Posterior cingulate gyrus (tissue), 11 donors: Measurements from ENCODE around the gene SPATA32.
"Not testable (repeated sequence)": the region's sequence is repeated elsewhere in the genome, so short reads cannot be mapped to it uniquely, and the experiment has no call there.

Source experiments
- DNase-seq, 10 donors: peaks; one replicate each; pipeline versions ENCODE4 v3.0.0 to v3.0.0-alpha.2; 2020 to 2021; ENCODE audit warnings: mixed read lengths in 3 of 10
- intact Hi-C: fragments of 100-400 bp; cut with DNase I; formaldehyde crosslinking; loops from one replicate; pipeline ENCODE4 v1.15.1; 2023

Gene SPATA32, protein sequence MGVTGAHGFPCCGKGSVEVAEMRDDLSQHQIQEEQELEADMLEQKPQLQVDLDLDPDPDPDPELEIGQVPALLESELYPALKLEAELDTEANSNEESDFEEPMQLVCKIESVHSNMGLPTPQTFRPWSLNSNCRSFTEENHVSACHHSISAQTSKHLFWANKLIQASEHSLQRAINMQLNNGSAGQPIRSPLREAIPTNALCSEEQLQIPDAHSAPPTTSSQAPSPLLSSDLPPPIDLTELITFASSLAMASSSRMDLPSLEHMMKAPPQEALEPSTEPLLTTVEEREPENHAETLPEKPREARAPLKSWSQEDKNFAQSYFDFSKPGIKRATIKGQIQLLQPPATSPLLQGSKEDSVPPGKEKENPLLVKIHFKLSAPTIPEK

GRCh38 chr17:45261577-45262515 lies at the start of gene SPATA32:
TSS of gene SPATA32 (minus strand) at chr17:45262094. CDS start at chr17:45262016, 78 bp downstream.
- intact Hi-C loops: no loop called here
- peak; percentile 50 to 96 (median 76) for DNase-seq

- DNase-seq: peak in 1 of 10 donors; percentile 12
- intact Hi-C loops: loop anchor here (10.0 kb wide), 1 partner anchor 73 kb away; no protein-coding TSS in a partner anchor
Measured at GRCh38 chr17:45311401-45311759, 49.5 kb upstream of the SPATA32 start.

DNA sequence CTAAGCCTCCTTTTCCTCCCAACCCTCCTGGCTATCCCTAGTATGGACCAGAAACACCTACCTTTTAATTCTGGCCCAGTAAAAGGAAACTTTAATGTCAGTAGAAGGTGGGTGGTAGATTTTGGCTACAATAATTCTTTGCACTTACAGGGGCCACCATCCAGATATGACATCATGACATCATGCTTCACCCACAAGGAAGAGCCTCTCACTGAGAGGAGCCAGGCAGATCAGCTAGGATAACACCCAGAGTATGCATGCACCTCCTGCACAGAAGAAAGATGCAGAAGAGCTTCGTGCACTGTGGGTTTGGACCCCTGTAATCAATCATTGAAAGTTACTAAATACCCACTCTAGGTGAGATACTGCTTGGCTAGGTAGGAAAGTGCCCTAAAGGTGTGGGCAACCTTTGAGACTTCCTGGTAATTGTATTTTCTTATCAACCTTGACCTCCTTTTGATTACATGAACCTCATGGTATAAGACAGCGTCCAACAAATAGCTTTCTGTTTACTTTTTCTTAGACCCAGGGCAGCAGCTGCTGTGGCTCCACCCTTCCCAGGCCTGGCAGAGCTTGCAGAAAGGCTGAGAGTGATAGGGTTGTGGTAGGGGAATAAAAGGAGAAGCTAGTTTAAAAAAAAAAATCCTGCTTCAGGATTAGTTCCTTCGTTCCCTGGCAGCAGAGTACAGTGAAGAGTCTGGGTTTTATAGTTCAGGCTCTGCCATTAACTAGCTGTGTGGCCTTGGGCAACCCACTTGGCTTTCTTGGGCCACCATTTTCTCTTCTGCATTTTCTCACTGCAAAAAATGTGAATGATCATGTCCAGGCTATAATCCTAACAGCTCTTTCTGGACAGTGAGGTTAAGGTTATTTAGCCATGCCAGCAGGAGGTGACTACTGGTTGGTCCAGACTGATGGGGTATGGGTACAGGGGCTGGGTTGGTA lies 48.8 kb upstream of the SPATA32 start:
- DNase-seq: peak in 1 of 10 donors; percentile 48
- intact Hi-C loops: loop anchor here (10.0 kb wide), 1 partner anchor 74 kb away; no protein-coding TSS in a partner anchor

- DNase-seq: peak in 1 of 10 donors; percentile 42
- intact Hi-C loops: no loop called here
Measured at GRCh38 chr17:45309400-45309799, 47.5 kb upstream of the SPATA32 start.

DNA sequence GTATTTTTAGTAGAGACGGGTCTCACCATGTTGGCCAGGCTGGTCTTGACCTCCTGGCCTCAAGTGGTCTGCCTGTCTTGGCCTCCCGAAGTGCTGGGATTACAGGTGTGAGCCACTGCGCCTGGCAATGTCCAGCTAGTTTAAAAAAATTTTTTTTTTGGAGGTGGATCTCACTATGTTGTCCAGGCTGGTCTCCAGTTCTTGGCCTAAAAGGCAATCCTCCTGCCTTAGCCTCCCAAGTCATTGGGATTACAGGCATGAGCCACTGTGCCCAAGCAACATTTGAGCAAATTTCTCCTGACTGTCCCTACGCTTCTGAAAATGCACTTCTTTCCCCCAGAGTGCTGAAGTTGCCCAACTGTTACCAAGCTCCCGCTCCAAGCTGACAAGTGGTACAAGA lies 46.9 kb upstream of the SPATA32 start:
- intact Hi-C loops: no loop called here
- DNase-seq: peak in 1 of 10 donors; percentile 33

- intact Hi-C loops: no loop called here
- peak in 1 of 10 donors; percentile 58 for DNase-seq
Measured at GRCh38 chr17:45308016-45308365, 46.1 kb upstream of the SPATA32 start.

DNA sequence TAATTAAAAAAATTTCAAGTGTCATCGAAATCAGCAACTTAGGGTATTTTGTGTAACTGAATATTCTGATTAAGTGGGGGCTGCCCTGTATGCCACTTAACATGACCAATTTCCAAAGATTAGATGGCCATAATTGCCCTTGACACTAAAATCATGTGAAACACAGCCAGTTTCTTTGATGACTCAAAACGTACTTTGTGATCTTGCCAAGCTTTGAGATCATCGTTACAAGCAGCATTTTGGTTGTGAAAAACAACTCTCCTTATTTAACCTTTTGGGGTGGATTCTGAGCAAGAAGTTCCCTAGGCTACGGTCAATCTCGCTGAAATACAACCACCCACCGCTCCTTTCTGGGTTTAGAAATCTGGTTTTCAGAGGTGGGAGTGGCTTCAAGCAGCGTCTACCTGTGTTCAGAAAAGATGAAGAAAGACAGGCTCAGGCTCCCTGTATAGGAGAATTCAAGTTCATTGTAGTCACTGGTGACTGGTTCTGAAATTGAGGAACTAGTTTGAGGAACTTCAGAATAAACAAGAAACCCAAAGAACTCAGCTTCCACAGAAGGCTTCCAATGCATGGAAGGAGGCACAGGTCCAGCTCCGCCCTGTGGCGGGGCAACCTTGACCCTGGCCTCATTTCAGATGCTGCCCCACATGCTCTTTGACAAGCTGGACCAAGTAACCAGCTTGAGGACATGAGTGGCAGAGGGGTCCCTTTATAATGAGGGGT lies 45.6 kb upstream of the SPATA32 start:
- DNase-seq: peak in 1 of 10 donors; percentile 77
- intact Hi-C loops: no loop called here

- peak in 1 of 10 donors; percentile 43 for DNase-seq
- intact Hi-C loops: no loop called here
Measured at GRCh38 chr17:45306623-45307022, 44.7 kb upstream of the SPATA32 start.

DNA sequence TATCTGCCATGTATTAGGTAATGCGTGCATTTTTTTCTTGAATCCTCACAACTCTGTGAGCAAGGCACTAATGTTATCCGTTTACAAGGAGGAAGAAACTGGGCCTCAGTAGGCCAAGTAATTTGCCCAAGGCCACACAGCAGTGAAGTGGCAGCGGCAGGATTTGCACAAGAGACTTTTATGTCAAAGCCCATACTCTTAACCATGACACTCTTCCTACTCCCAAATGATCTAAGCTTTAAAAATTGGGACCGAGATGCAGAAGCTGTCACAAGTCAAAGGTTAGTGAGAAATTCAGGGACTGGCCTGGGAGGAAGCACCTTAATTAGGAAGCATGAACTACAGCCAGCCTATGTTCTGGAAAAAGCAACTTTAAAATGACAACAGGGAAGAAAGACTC lies 44.2 kb upstream of the SPATA32 start:
- intact Hi-C loops: no loop called here

GRCh38 chr17:45305530-45306087 lies 43.7 kb upstream of the SPATA32 start:
- peak in 3 of 10 donors; percentile 4 to 38 (median 28) for DNase-seq
- intact Hi-C loops: no loop called here

More for the DNA sequence above, 44.2 kb upstream of the SPATA32 start:
- DNase-seq: peak in 2 of 10 donors; percentile 3 to 7

GRCh38 chr17:45302649-45303173 lies 40.8 kb upstream of the SPATA32 start:
- intact Hi-C loops: no loop called here
- peak in 4 of 10 donors; percentile 52 to 92 (median 76) for DNase-seq

GRCh38 chr17:45302220-45302619 lies 40.3 kb upstream of the SPATA32 start:
- DNase-seq: peak in 1 of 10 donors; percentile 10

DNA sequence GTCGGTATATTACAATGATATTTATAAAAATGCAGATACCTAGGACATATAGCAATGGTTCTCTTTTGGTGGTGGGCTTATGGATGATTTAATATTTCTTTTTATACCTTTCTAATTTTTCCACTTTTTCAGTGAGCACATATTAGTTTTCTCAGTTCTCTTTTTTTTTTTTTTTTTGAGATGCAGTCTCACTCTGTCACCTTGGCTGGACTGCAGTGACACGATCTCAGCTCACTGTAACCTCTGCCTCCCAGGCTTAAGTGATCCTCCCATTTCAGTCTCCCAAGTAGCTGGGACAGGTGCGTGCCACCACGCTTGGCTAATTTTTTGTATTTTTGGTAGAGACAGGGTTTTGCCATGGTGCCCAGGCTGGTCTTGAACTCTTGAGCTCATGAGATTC lies 39.8 kb upstream of the SPATA32 start:
- intact Hi-C loops: no loop called here
- peak in 1 of 10 donors; percentile 52 for DNase-seq

More at GRCh38 chr17:45302220-45302619, 40.3 kb upstream of the SPATA32 start:
- intact Hi-C loops: not testable (repeated sequence)

DNA sequence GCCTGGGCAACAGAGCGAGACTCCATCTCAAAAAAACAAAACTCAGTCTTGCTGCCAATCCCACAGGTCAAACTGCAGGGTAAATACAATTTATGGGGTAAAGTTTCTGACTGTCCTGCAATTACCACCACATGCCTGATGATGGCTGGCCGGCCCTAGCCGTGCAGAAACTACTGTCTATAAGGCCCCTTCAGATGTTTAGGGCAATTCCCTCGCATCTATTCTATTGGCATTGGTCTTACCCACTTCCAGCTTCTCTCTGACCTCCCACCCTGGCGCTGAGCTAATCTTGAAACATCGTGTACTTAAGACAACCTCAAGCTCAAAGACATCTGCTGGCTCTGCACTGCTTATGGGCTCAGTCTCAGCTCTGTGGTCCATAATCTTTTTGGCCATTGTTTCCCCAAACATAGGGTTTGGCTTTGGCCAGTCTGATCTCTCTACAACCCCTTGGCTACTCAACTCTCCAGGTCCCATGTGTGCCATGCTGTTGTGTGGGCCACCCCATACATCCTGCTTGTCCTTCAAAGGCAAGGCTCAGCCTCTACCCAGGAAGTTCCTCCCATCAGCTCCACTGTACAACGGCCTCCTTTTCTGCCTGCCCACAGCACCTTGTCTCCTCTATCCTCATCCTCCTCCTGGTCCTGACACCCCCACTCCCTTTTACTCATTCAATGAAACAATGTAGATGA lies 38.3 kb upstream of the SPATA32 start:
- peak in 1 of 10 donors; percentile 37 for DNase-seq
- intact Hi-C loops: no loop called here

- intact Hi-C loops: no loop called here
Measured at GRCh38 chr17:45299361-45299760, 37.5 kb upstream of the SPATA32 start.

GRCh38 chr17:45298546-45299285 lies 36.8 kb upstream of the SPATA32 start:
- intact Hi-C loops: no loop called here
- peak in 2 of 10 donors; percentile 13 to 17 for DNase-seq

More at GRCh38 chr17:45299361-45299760, 37.5 kb upstream of the SPATA32 start:
- DNase-seq: peak in 2 of 10 donors; percentile 14 to 38

DNA sequence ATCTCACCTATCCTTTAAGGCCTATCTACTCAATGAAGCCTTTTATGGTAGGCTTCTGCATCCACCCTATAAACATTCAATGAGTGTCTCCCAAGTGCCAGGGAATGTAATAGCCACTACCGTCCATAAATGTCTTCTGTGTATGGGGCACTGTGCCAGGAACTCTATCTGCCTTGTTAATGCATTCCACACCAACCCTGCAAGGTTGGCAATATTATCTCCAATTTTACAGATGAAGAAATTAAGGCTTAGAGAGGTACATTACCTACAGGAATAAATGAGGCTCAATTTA lies 34.9 kb upstream of the SPATA32 start:
- intact Hi-C loops: no loop called here
- DNase-seq: no peak
